Activated CD8-positive, alpha-beta T cell treated with anti-CD3 and anti-CD28 coated beads, Interleukin-2, amount 10 ng/mL, durations not matched to agents 7 days and 5 days (primary cell): ENCODE results near the gene MTF2. TPM values are rescaled to one million over a fixed set of nuclear protein-coding genes. Genes with fewer than 3 reads are reported as not detected.
"Not testable (repeated sequence)": the region's sequence is repeated elsewhere in the genome, so short reads cannot be mapped to it uniquely, and the experiment has no call there.

Source experiments
- ATAC-seq: fragments of 150-1000 bp; cut with Tn5 transposase; one replicate; pipeline ENCODE4 v1.10.0; 2021; ENCODE audit warnings: moderate library complexity
- CTCF ChIA-PET: fragments of 350-600 bp; sonication (Branson Sonifier 250); formaldehyde crosslinking; loops from one replicate; lab custom pipeline; 2021; ENCODE audit warnings: antibody characterized with exemption; lab: Charles Lee
- POLR2A ChIA-PET: fragments of 350-600 bp; sonication (Branson Sonifier 250); formaldehyde crosslinking; loops from one replicate; lab custom pipeline; 2021; ENCODE audit warnings: antibody characterized with exemption; lab: Charles Lee
- DNase-seq: peaks from one replicate; pipeline ENCODE4 v3.0.0-alpha.2; 2020
- H3K27ac Mint-ChIP-seq: one replicate; pipeline ENCODE4 v1.8.0; 2021; ENCODE audit warnings: mild to moderate bottlenecking, mixed read lengths
- H3K27me3 Mint-ChIP-seq: one replicate; pipeline ENCODE4 v1.8.0; 2021; ENCODE audit warnings: low read depth, mixed read lengths
- H3K36me3 Mint-ChIP-seq: one replicate; pipeline ENCODE4 v1.8.0; 2021; ENCODE audit warnings: low read depth, mixed read lengths
- H3K4me1 Mint-ChIP-seq: one replicate; pipeline ENCODE4 v1.8.0; 2021; ENCODE audit warnings: low read depth, mixed read lengths
- H3K4me3 Mint-ChIP-seq: one replicate; pipeline ENCODE4 v1.8.0; 2021; ENCODE audit warnings: mild to moderate bottlenecking, mixed read lengths
- H3K9me3 Mint-ChIP-seq: one replicate; pipeline ENCODE4 v1.8.0; 2022; ENCODE audit warnings: mixed read lengths; ENCODE audit not compliant: insufficient read depth
- total RNA-seq, 2 experiments: library from RNA; stranded (reverse); gene quantifications; one replicate each; pipeline ENCODE4 v1.2.3, GENCODE V29; 2021

MTF2 gene
- total RNA-seq, 2 experiments from 2014 or later: 56.4 to 63.2 TPM

GRCh38 chr1:93142161-93142560 lies 63.1 kb downstream of the MTF2 start:
- Mint-ChIP-seq H3K9me3 (no peaks in the 10 kb centered on the region), H3K36me3 (peaks cover 21% of the 10 kb centered on the region), H3K27ac (no peak overlapping the region), H3K4me3 (no peak overlapping the region), H3K27me3 (no peaks in the 10 kb centered on the region), H3K4me1 (peaks cover 3% of the 10 kb centered on the region)
- no peak for DNase-seq
- ATAC-seq: no peak
- POLR2A ChIA-PET: no interaction called here
- CTCF ChIA-PET: no interaction called here

GRCh38 chr1:93143136-93143535 lies 64.1 kb downstream of the MTF2 start:
- Mint-ChIP-seq H3K27ac (no peak overlapping the region), H3K27me3 (no peaks in the 10 kb centered on the region), H3K4me3 (no peak overlapping the region), H3K4me1 (peaks cover 3% of the 10 kb centered on the region), H3K36me3 (peaks cover 27% of the 10 kb centered on the region), H3K9me3 (no peaks in the 10 kb centered on the region)
- DNase-seq: no peak
- POLR2A ChIA-PET: no interaction called here
- CTCF ChIA-PET: no interaction called here
- ATAC-seq: no peak

GRCh38 chr1:93143769-93144168 lies 64.7 kb downstream of the MTF2 start:
- Mint-ChIP-seq H3K4me3 (no peak overlapping the region), H3K9me3 (no peaks in the 10 kb centered on the region), H3K4me1 (peaks cover 3% of the 10 kb centered on the region), H3K27me3 (no peaks in the 10 kb centered on the region), H3K27ac (no peak overlapping the region), H3K36me3 (peaks cover 30% of the 10 kb centered on the region)
- POLR2A ChIA-PET: no interaction called here
- no peak for ATAC-seq
- CTCF ChIA-PET: interaction anchor here (1.4 kb wide), 1 partner anchor 11 kb away, joined by 4 read pairs; no protein-coding TSS in a partner anchor
- DNase-seq: no peak

GRCh38 chr1:93148001-93148400 lies 68.9 kb downstream of the MTF2 start:
- Mint-ChIP-seq H3K4me3 (no peak overlapping the region), H3K9me3 (no peaks in the 10 kb centered on the region), H3K27me3 (no peaks in the 10 kb centered on the region), H3K36me3 (peaks cover 40% of the 10 kb centered on the region), H3K27ac (no peak overlapping the region), H3K4me1 (no peaks in the 10 kb centered on the region)
- DNase-seq (no peak), ATAC-seq (no peak)
- POLR2A ChIA-PET: no interaction called here
- CTCF ChIA-PET: no interaction called here

GRCh38 chr1:93150729-93151128 lies 71.6 kb downstream of the MTF2 start:
- CTCF ChIA-PET: interaction anchor here (0.6 to 1.9 kb wide), 3 partner anchors 18 to 89 kb away, joined by 3 to 7 read pairs (median 4); no protein-coding TSS in a partner anchor
- H3K27ac Mint-ChIP-seq: no peak overlapping the region

GRCh38 chr1:93151474-93151873 lies 72.4 kb downstream of the MTF2 start:
- H3K36me3 Mint-ChIP-seq: peaks cover 55% of the 10 kb centered on the region
- POLR2A ChIA-PET: no interaction called here
- no peak overlapping the region for H3K27ac Mint-ChIP-seq

More at GRCh38 chr1:93150729-93151128, 71.6 kb downstream of the MTF2 start:
- no peaks in the 10 kb centered on the region for H3K27me3 Mint-ChIP-seq
- peaks cover 51% of the 10 kb centered on the region for H3K36me3 Mint-ChIP-seq
- no peak for DNase-seq
- no peak for ATAC-seq
- no peak overlapping the region for H3K4me3 Mint-ChIP-seq
- POLR2A ChIA-PET: no interaction called here
- no peaks in the 10 kb centered on the region for H3K9me3 Mint-ChIP-seq
- H3K4me1 Mint-ChIP-seq: peaks cover 9% of the 10 kb centered on the region

GRCh38 chr1:93152835-93153234 lies 73.8 kb downstream of the MTF2 start:
- Mint-ChIP-seq H3K27me3 (no peaks in the 10 kb centered on the region), H3K4me1 (peaks cover 12% of the 10 kb centered on the region), H3K36me3 (peaks cover 52% of the 10 kb centered on the region), H3K27ac (no peak overlapping the region), H3K4me3 (no peak overlapping the region), H3K9me3 (no peaks in the 10 kb centered on the region)
- ATAC-seq (no peak), DNase-seq (no peak)
- ChIA-PET POLR2A (no interaction called here), CTCF (interaction anchor here (1.4 kb wide), 1 partner anchor 132 kb away, joined by 3 read pairs; no protein-coding TSS in a partner anchor)

More at GRCh38 chr1:93151474-93151873, 72.4 kb downstream of the MTF2 start:
- CTCF ChIA-PET: no interaction called here
- no peaks in the 10 kb centered on the region for H3K9me3 Mint-ChIP-seq
- no peaks in the 10 kb centered on the region for H3K27me3 Mint-ChIP-seq
- DNase-seq: no peak
- no peak overlapping the region for H3K4me3 Mint-ChIP-seq
- peaks cover 12% of the 10 kb centered on the region for H3K4me1 Mint-ChIP-seq
- ATAC-seq: no peak

- DNase-seq (no peak), ATAC-seq (no peak)
- Mint-ChIP-seq H3K27me3 (no peaks in the 10 kb centered on the region), H3K36me3 (peaks cover 50% of the 10 kb centered on the region), H3K4me3 (no peak overlapping the region), H3K27ac (no peak overlapping the region), H3K4me1 (peaks cover 12% of the 10 kb centered on the region), H3K9me3 (no peaks in the 10 kb centered on the region)
- ChIA-PET POLR2A (no interaction called here), CTCF (no interaction called here)
Observed at GRCh38 chr1:93154898-93155297, 75.8 kb downstream of the MTF2 start.

- Mint-ChIP-seq H3K9me3 (no peaks in the 10 kb centered on the region), H3K4me3 (no peak overlapping the region), H3K4me1 (peaks cover 12% of the 10 kb centered on the region), H3K36me3 (peaks cover 46% of the 10 kb centered on the region), H3K27me3 (no peaks in the 10 kb centered on the region), H3K27ac (peak overlapping the region; percentile 61)
- CTCF ChIA-PET: no interaction called here
- POLR2A ChIA-PET: no interaction called here
- DNase-seq: no peak
- peak; percentile 39 for ATAC-seq
Observed at GRCh38 chr1:93155335-93155734, 76.3 kb downstream of the MTF2 start.

- Mint-ChIP-seq H3K4me3 (no peak overlapping the region), H3K9me3 (no peaks in the 10 kb centered on the region), H3K27ac (no peak overlapping the region), H3K36me3 (peaks cover 43% of the 10 kb centered on the region), H3K27me3 (no peaks in the 10 kb centered on the region), H3K4me1 (peaks cover 16% of the 10 kb centered on the region)
- DNase-seq (no peak), ATAC-seq (no peak)
- CTCF ChIA-PET: interaction anchor here (0.6 to 1.1 kb wide), 2 partner anchors 11 to 55 kb away, joined by 3 read pairs; no protein-coding TSS in a partner anchor
- POLR2A ChIA-PET: interaction anchor here (1.2 kb wide), 1 partner anchor 22 kb away, joined by 4 read pairs; no protein-coding TSS in a partner anchor
Observed at GRCh38 chr1:93159337-93159736, 80.3 kb downstream of the MTF2 start.

GRCh38 chr1:93163314-93163713 lies 84.2 kb downstream of the MTF2 start:
- H3K4me3 Mint-ChIP-seq, H3K27ac Mint-ChIP-seq, H3K27me3 Mint-ChIP-seq, DNase-seq, H3K4me1 Mint-ChIP-seq, CTCF ChIA-PET, ATAC-seq, H3K9me3 Mint-ChIP-seq, POLR2A ChIA-PET: not testable (repeated sequence)
- peaks cover 49% of the 10 kb centered on the region for H3K36me3 Mint-ChIP-seq

GRCh38 chr1:93164816-93165215 lies 85.7 kb downstream of the MTF2 start:
- H3K27ac Mint-ChIP-seq: no peak overlapping the region
- H3K27me3 Mint-ChIP-seq: no peaks in the 10 kb centered on the region
- H3K36me3 Mint-ChIP-seq: peaks cover 50% of the 10 kb centered on the region
- H3K9me3 Mint-ChIP-seq: no peaks in the 10 kb centered on the region
- DNase-seq: no peak
- ATAC-seq: no peak
- CTCF ChIA-PET: interaction anchor here (1.3 kb wide), 1 partner anchor 144 kb away, joined by 4 read pairs; no protein-coding TSS in a partner anchor
- H3K4me3 Mint-ChIP-seq: no peak overlapping the region
- H3K4me1 Mint-ChIP-seq: peaks cover 16% of the 10 kb centered on the region
- POLR2A ChIA-PET: no interaction called here
